ENCODE measurements around the gene ABHD1.

Gene ABHD1

GRCh38 chr2:27086724-27087593 is 36.7 kb upstream of the ABHD1 start, which contains the start of gene KHK (continued):
- TF ChIP-seq PATZ1 (tag by site-specific recombination; IDR thresholded peaks at IDR 0.05) = no peak
- no peak for TF ChIP-seq FEZF1 (tag by site-specific recombination; IDR thresholded peaks at IDR 0.05)
- TF ChIP-seq ZNF76 (tag by site-specific recombination; IDR thresholded peaks at IDR 0.05; ENCODE audit: borderline replicate concordance, low read depth) = peak; percentile 37; the same call in 1 of the 2 replicates
- TF ChIP-seq ZNF221 (tag by site-specific recombination; IDR thresholded peaks at IDR 0.05; ENCODE audit: borderline replicate concordance) = no peak
- no peak for TF ChIP-seq ZNF138 (tag by site-specific recombination; IDR thresholded peaks at IDR 0.05; ENCODE audit: borderline replicate concordance)
- no peak for TF ChIP-seq ZEB2 (tag by site-specific recombination; IDR thresholded peaks at IDR 0.05)
- no peak for TF ChIP-seq ZNF280D (tag by site-specific recombination; IDR thresholded peaks at IDR 0.05)
- TF ChIP-seq ZNF670 (tag by site-specific recombination; IDR thresholded peaks at IDR 0.05; ENCODE audit: low read depth) = no peak
- peak; percentile 46 for TF ChIP-seq ZXDB (tag by site-specific recombination; IDR thresholded peaks at IDR 0.05)
- no peak for TF ChIP-seq ZSCAN4 (tag by site-specific recombination; IDR thresholded peaks at IDR 0.05)
- no peak for TF ChIP-seq ZNF266 (tag by site-specific recombination; IDR thresholded peaks at IDR 0.05; ENCODE audit: low read depth)
- no peak for TF ChIP-seq ZNF146 (tag by site-specific recombination; IDR thresholded peaks at IDR 0.05)
- no peak for TF ChIP-seq ZNF664 (tag by site-specific recombination; IDR thresholded peaks at IDR 0.05)
- TF ChIP-seq ZNF18 (tag by site-specific recombination; IDR thresholded peaks at IDR 0.05) = no peak
- TF ChIP-seq ZBTB21 (tag by site-specific recombination; IDR thresholded peaks at IDR 0.05) = no peak
- TF ChIP-seq PRDM1 (tag by site-specific recombination; IDR thresholded peaks at IDR 0.05) = no peak
- TF ChIP-seq ZNF626 (tag by site-specific recombination; IDR thresholded peaks at IDR 0.05) = no peak
- TF ChIP-seq ZNF704 (tag by site-specific recombination; IDR thresholded peaks at IDR 0.05) = no peak
- no peak for TF ChIP-seq ZNF654 (tag by site-specific recombination; IDR thresholded peaks at IDR 0.05; ENCODE audit: low read depth)
- TF ChIP-seq GLIS1 (tag by site-specific recombination; IDR thresholded peaks at IDR 0.05) = peak; percentile 18
- TF ChIP-seq SETDB1 (IDR thresholded peaks at IDR 0.05; ENCODE audit: insufficient read length, low read length) = no peak
- no peak for TF ChIP-seq HIC1 (tag by site-specific recombination; IDR thresholded peaks at IDR 0.05)
- no peak for TF ChIP-seq ZBTB1 (tag by site-specific recombination; IDR thresholded peaks at IDR 0.05)
- TF ChIP-seq ZBTB26 (tag by site-specific recombination; optimal IDR thresholded peaks at IDR 0.05) = peak; percentile 27
- TF ChIP-seq ZNF677 (tag by site-specific recombination; IDR thresholded peaks at IDR 0.05) = no peak
- no peak for TF ChIP-seq ZNF558 (tag by site-specific recombination; IDR thresholded peaks at IDR 0.05)
- TF ChIP-seq ZIC2 (tag by site-specific recombination; IDR thresholded peaks at IDR 0.05) = no peak

Measured in HEK293 (cell line).